Smooth muscle cell (in vitro differentiated cells): Measurements from ENCODE around the gene LIN9. TPM values are rescaled to one million over a fixed set of nuclear protein-coding genes. Genes with fewer than 3 reads are reported as not detected.
"Not testable (repeated sequence)": the region's sequence is repeated elsewhere in the genome, so short reads cannot be mapped to it uniquely, and the experiment has no call there.

ENCODE experiments used
- DNase-seq: peaks from one replicate; lab custom pipeline; 2025; ENCODE audit not compliant: unreplicated experiment; lab: John Stamatoyannopoulos, UW
- H2AFZ ChIP-seq: fragments of 200-600 bp; sonication (generic); 2 replicates; pipeline ENCODE4 v1.6.0; 2016; ENCODE audit warnings: antibody characterized with exemption, low read depth, mild to moderate bottlenecking
- H3F3A ChIP-seq: fragments of 200-600 bp; sonication (generic); 2 replicates; pipeline ENCODE4 v1.6.0; 2017; ENCODE audit warnings: antibody characterized with exemption, low read depth
- H3K27ac ChIP-seq: fragments of 200-600 bp; sonication (generic); 2 replicates; pipeline ENCODE4 v1.5.1; 2016; ENCODE audit warnings: low read depth, mild to moderate bottlenecking
- H3K27me3 ChIP-seq: fragments of 200-600 bp; sonication (generic); 2 replicates; pipeline ENCODE4 v1.6.1; 2016; ENCODE audit warnings: low read depth, mild to moderate bottlenecking
- H3K36me3 ChIP-seq: fragments of 200-600 bp; sonication (generic); 2 replicates; pipeline ENCODE4 v1.5.1; 2016; ENCODE audit warnings: low read depth
- H3K4me1 ChIP-seq: fragments of 200-600 bp; sonication (generic); 2 replicates; pipeline ENCODE4 v1.5.1; 2016; ENCODE audit warnings: low read depth
- H3K4me2 ChIP-seq: fragments of 200-600 bp; sonication (generic); 2 replicates; pipeline ENCODE4 v1.6.0; 2016; ENCODE audit warnings: mild to moderate bottlenecking
- H3K4me3 ChIP-seq: fragments of 200-600 bp; sonication (generic); 2 replicates; pipeline ENCODE4 v1.5.1; 2016; ENCODE audit warnings: mild to moderate bottlenecking
- H3K79me2 ChIP-seq: fragments of 200-600 bp; sonication (generic); 2 replicates; pipeline ENCODE4 v1.6.0; 2016; ENCODE audit warnings: low read depth, mild to moderate bottlenecking
- H3K9ac ChIP-seq: fragments of 200-600 bp; sonication (generic); 2 replicates; pipeline ENCODE4 v1.6.0; 2016; ENCODE audit warnings: low read depth
- H3K9me3 ChIP-seq: fragments of 200-600 bp; sonication (generic); replicated peaks from 2 replicates; pipeline ENCODE4 v1.5.1; 2016; ENCODE audit warnings: low read depth
- H4K20me1 ChIP-seq: fragments of 200-600 bp; sonication (generic); 2 replicates; pipeline ENCODE4 v1.6.0; 2016; ENCODE audit warnings: low read depth
- WGBS: methylation state at CpG from one replicate; pipeline ENCODE4 v1.1.7; 2016; ENCODE audit warnings: low lambda C conversion rate; 5-methylcytosine and 5-hydroxymethylcytosine counted together
- polyA plus RNA-seq: library from polyadenylated mRNA; unstranded; fragments of >200 nt; fragmentation: Nextera tagmentation; extraction: Ambion mirVana; gene quantifications from 2 replicates; pipeline ENCODE4 v1.2.1, GENCODE V29; 2016
- total RNA-seq: library from RNA; depleted of rRNA; stranded (reverse); fragments of >200 nt; gene quantifications from 2 replicates; pipeline ENCODE4 v1.2.3, GENCODE V29; 2014
- TF ChIP-seq, protein P1 (sequence below): fragments of 200-600 bp; sonication (generic); IDR thresholded peaks from 2 replicates; pipeline ENCODE4 v1.5.1; 2017; ENCODE audit warnings: borderline replicate concordance, mild to moderate bottlenecking, antibody characterized with exemption; ENCODE audit not compliant: insufficient read depth, poor library complexity, severe bottlenecking

The LIN9 gene
- total and polyA plus RNA-seq, 2 experiments from 2014 or later = 3.7 to 7.8 TPM

DNA sequence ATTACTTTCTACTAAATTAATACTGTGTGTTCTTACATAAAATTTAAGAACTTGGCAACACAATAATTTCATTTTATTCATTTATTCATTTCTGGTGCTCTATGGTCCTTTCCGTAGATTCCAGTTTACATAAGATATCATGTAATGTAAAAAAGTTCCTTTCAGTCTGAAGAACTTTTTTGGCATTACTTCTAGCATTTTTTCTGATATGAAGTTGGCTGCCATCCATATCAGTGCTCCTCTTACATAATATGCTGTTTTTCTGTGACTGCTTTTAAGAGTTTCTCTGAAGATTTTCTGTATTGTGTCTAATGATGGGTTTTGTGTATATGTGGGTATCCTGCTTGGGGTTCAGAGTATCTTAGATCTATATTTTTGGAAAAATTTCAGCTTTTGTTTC, 34.8 kb downstream of the LIN9 start:
- H3K36me3 ChIP-seq = no peaks in the 10 kb centered on the region
- WGBS = 76% methylated on average over 1 of the region's 1 CpG
- no peak for DNase-seq
- no peaks in the 10 kb centered on the region for H3K9me3 ChIP-seq
- no peak overlapping the region for H3K4me3 ChIP-seq
- H3F3A ChIP-seq = peaks cover 4% of the 10 kb centered on the region
- H3K4me2 ChIP-seq = no peak overlapping the region
- H3K27ac ChIP-seq = no peak overlapping the region
- H3K4me1 ChIP-seq = no peaks in the 10 kb centered on the region
- H3K9ac ChIP-seq = no peak overlapping the region
- no peaks in the 10 kb centered on the region for H3K79me2 ChIP-seq
- TF ChIP-seq, protein P1, sequence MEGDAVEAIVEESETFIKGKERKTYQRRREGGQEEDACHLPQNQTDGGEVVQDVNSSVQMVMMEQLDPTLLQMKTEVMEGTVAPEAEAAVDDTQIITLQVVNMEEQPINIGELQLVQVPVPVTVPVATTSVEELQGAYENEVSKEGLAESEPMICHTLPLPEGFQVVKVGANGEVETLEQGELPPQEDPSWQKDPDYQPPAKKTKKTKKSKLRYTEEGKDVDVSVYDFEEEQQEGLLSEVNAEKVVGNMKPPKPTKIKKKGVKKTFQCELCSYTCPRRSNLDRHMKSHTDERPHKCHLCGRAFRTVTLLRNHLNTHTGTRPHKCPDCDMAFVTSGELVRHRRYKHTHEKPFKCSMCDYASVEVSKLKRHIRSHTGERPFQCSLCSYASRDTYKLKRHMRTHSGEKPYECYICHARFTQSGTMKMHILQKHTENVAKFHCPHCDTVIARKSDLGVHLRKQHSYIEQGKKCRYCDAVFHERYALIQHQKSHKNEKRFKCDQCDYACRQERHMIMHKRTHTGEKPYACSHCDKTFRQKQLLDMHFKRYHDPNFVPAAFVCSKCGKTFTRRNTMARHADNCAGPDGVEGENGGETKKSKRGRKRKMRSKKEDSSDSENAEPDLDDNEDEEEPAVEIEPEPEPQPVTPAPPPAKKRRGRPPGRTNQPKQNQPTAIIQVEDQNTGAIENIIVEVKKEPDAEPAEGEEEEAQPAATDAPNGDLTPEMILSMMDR = no peak
- H4K20me1 ChIP-seq = no peaks in the 10 kb centered on the region
- H3K27me3 ChIP-seq = no peaks in the 10 kb centered on the region
- no peak overlapping the region for H2AFZ ChIP-seq

DNA sequence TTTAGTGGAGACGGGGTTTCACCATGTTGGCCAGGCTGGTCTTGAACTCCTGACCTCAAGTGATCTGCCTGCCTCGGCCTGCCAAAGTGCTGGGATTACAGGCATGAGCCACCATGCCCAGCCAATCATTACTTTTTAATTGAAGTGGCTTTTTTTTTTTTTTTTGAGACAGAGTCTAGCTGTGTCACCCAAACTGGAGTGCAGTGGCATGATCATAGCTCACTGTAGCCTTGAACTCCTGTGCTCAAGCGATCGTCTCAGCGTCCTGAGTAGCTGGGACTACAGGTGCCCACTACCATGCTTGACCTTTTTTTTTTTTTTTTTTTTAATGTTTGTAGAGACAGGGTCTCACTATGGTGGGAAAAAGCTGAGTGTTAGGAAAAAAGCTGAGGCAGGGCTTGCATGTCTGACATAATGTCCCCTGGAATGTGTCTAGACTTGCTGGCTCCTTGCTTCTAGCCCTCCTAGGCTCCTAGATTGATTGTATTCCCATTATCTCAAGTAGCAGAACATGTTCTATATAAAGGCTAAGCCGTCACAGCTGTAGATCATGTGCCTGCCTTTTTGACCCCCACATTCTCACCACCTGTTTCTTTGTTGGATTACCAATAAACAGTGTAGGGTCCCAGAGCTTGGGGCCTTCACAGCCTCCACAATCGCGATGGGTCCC, 36.6 kb downstream of the LIN9 start:
- DNase-seq, H3K27me3 ChIP-seq, H3K4me1 ChIP-seq, H4K20me1 ChIP-seq, H3K36me3 ChIP-seq, H3K9me3 ChIP-seq, H3F3A ChIP-seq, H3K4me3 ChIP-seq, H3K79me2 ChIP-seq, H2AFZ ChIP-seq, H3K4me2 ChIP-seq: not testable (repeated sequence)
- Histone ChIP-seq H3K9ac (peak overlapping the region; percentile 71), H3K27ac (peak overlapping the region; percentile 88)
- 44% methylated on average over 8 of the region's 8 CpGs for WGBS

DNA sequence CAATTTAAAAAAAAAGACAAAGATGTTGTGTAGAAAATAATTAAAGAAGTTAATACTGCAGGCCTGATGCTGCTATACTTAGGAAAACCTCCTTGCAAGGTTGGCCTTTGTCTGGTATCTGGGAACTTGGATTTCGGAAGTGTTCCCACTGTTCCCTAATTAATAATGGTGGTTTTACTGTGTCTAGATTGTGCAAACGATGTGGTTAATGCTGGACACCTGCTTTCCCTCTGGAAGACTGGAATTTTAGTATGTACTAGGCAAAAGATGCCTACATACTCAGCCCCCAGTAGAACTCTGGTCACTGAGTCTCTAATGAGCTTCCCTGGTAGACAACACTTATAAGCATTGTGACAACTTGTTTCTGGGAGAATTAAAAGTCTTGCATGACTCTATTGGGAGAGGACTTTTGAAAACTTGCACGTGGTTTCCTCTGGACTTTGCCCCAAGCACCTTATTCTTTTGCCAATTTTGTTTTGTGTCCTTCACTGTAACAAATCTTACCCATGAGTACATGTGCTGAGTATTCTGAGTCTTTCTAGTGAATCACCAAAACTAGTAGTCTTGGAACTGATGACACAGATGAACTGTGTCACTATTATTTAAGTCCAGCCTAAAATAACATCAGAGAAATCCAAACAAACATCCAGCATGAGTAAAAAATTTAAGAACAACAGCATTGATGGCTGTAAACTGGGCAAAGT, 40.4 kb downstream of the LIN9 start:
- peaks cover 4% of the 10 kb centered on the region for H3F3A ChIP-seq

DNA sequence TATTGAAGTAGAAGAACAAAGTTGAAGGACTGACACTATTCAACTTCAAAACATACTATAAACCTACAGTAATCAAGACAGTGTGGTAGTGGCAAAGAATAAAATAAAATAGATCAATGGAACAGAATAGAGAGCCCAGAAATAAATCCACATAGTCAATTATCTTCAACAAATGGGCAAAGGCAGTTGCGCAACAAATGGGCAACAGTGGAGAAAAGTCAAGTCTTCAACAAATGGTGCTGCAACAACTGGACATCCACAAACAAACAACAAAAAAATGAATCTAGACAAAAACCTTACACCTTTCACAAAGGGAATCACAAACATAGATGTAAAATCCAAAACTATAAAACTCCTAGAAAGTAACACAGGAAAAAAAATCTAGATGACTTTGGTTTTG, 47.1 kb downstream of the LIN9 start:
- no peaks in the 10 kb centered on the region for H4K20me1 ChIP-seq
- TF ChIP-seq, protein P1 = no peak

More for the DNA sequence above, 40.4 kb downstream of the LIN9 start:
- Histone ChIP-seq H3K9ac (no peak overlapping the region), H3K27ac (peak overlapping the region; percentile 25), H3K4me2 (no peak overlapping the region), H3K4me1 (no peaks in the 10 kb centered on the region), H4K20me1 (no peaks in the 10 kb centered on the region), H3K79me2 (no peaks in the 10 kb centered on the region), H3K4me3 (no peak overlapping the region), H3K27me3 (no peaks in the 10 kb centered on the region), H3K9me3 (no peaks in the 10 kb centered on the region), H2AFZ (no peak overlapping the region), H3K36me3 (no peaks in the 10 kb centered on the region)
- WGBS = 85% methylated on average over 3 of the region's 3 CpGs
- TF ChIP-seq, protein P1 = no peak
- no peak for DNase-seq

More for the DNA sequence above, 47.1 kb downstream of the LIN9 start:
- Histone ChIP-seq H3K4me2 (no peak overlapping the region), H3K36me3 (peaks cover 11% of the 10 kb centered on the region), H3K79me2 (no peaks in the 10 kb centered on the region), H3K27ac (no peak overlapping the region), H3K27me3 (no peaks in the 10 kb centered on the region), H3K4me1 (no peaks in the 10 kb centered on the region), H3K4me3 (no peak overlapping the region), H3F3A (no peaks in the 10 kb centered on the region), H3K9me3 (peaks cover 10% of the 10 kb centered on the region), H3K9ac (no peak overlapping the region), H2AFZ (no peak overlapping the region)
- WGBS = 100% methylated on average over 1 of the region's 1 CpG
- DNase-seq = no peak
